Raji (cell line): ENCODE data around the gene PPP2R3B.

Experiments used
- POLR2A ChIP-seq: IDR thresholded peaks from 2 replicates; pipeline ENCODE4 v1.6.1; 2011; ENCODE audit warnings: low read depth, low read length, control low read depth; ENCODE audit not compliant: insufficient read depth

The PPP2R3B gene

DNA sequence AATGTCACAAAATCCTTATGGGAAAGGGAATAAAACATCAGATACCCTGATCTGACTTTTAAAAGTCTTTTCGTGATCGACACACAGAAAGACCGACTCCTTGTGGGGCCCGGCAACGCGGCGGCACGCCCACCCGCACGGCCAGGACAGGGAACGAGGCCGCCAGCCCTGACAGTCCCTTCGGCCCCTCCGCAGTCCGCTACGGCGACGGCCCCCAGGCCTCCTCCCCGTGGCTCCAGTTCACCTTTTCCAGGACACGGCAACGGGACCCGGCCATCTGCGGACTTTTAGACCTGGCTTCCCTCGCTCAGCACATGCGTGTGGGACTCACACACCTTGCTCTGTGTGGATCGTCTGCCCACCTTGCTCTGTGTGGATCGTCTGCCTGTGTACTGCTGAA is 34.5 kb downstream of the PPP2R3B start:
- no peak for TF ChIP-seq POLR2A

DNA sequence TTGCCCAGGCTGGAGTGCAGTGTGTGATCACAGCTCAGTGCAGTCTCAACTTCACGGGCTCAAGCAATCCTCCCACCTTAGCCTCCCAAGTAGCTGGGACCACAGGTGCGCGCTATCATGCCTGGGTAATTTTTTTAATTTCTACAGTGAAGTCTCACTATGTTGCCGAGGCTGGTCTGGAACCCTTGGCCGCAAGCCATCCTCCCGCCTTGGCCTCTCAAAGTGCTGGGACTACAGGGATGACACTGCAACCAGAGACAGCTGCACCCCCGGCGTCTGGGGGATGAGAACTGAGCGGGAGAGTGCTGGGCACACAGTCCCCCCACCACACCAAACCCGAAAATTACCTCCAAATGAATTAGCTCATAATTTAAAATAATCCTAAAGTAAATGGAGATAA is 35.0 kb downstream of the PPP2R3B start:
- no peak for TF ChIP-seq POLR2A

DNA sequence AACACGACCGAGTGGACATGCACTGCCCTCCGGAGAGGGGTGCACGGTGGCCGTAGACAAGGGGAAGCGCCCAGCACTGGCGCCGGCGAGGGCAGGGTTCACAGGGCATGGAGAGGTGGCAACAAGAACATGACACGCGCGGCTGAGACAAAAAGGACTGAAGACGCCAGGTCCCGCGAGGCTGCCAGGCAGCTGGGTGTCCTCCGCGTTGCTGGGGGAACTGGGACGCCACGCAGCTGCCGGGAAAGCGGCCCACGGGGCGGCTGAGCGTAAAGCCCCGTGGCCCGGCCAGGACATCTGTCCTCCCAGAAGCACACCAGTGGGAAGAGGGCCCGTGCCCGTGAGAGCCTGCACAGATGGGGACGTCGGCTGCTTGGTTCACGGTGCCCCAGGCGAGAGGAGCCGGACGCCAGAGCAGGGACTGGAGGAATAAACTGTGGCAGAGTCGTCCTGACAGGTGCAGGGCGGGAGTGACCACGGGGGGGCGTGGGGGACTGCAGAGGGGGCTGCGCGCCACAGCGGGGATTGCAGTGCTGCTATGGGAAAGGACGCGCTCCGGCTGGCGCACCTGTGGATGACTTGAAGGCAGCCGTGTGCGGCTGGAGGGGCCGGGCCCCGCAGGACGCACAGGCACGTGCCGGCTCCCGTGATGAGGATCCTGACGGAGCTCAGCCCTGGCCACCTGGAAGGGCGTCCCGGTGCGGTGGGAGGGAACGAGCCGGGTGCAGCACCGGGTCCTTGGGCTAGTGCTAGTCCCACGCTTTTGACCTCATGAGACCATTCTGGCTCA is 36.0 kb downstream of the PPP2R3B start:
- no peak for TF ChIP-seq POLR2A

DNA sequence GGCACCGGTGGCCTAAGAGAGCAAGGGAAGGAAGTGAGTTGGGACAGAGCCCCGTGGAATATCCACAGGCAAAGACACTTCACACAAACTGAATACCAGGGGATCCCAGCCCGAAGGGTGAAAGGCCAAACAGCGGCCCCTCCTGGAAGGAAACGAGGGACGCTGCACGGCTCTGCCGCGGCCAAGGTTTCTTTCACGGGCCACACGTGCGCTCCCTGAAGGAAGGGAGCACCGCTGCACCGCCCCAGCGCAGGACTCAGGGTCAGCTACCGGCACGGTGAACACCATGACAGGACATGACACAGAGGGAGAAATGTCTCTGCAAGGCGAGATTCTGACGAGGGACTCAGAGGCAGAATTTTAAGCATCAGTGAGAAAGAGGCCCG is 36.6 kb downstream of the PPP2R3B start:
- TF ChIP-seq POLR2A = no peak

DNA sequence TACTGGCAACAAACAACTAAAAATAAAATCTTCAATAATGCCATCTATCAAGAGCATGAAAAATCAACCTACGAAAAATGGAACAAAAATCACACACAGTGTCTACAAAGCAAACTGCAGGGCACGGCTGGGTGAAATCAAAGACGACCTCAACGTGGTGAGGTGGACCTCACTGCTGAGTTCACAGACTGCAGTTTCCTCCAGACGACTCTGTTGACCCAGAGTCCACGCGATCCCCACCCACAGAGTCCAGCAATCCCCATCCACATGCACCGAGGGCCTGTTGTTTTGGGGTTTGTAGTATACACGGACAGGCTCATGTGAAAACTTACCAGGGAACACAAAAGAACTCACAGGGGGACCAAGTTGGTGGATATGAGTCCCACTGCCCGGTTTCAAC is 37.0 kb downstream of the PPP2R3B start:
- TF ChIP-seq POLR2A = no peak

DNA sequence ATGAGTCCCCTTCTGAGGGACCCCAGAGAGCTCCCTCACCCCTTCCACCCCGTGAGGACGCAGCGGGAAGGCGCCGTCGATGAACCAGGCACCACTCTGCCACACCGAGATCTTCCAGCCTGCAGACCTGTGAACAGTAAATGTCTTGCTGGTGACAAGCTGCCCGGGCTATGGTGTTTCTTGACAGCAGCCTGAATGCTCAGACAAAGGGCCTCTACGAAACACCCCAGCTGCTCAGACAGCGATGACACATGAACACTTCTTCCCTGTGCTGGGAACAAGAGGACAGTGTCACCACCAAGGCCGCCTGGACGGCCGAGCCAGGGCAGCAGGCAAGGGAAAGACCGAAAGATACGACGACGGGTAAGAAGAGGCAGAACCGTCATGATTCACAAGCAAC is 37.5 kb downstream of the PPP2R3B start:
- no peak for TF ChIP-seq POLR2A

DNA sequence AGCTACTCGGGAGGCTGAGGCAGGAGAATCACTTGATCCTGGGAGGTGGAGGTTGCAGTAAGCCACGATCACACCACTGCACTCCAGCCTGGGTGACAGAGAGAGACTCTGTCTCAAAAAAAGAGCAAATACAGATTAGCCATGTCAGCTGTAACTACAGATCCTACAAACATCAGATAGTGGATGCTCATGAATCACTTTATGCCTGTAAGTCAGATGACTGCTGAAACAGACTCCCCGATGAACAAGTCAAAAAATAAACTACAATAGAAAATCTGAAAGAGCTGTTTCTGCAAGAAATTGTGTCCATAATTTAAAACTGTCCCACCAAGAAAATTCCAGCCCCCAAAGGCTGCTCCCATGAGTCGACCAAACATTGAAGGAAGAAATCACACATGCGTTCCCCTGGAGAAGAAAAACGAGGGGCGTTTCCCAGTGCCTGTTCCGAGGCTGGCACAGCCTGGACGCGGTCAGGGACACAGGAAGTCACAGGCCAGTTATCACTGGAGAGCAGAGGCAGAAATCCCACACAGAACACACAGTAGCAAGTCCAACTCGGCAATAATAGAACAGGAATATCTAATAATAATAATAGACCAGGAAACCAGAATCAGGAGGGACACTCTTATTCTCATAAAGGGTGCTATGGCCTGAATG is 38.1 kb downstream of the PPP2R3B start:
- TF ChIP-seq POLR2A = no peak

DNA sequence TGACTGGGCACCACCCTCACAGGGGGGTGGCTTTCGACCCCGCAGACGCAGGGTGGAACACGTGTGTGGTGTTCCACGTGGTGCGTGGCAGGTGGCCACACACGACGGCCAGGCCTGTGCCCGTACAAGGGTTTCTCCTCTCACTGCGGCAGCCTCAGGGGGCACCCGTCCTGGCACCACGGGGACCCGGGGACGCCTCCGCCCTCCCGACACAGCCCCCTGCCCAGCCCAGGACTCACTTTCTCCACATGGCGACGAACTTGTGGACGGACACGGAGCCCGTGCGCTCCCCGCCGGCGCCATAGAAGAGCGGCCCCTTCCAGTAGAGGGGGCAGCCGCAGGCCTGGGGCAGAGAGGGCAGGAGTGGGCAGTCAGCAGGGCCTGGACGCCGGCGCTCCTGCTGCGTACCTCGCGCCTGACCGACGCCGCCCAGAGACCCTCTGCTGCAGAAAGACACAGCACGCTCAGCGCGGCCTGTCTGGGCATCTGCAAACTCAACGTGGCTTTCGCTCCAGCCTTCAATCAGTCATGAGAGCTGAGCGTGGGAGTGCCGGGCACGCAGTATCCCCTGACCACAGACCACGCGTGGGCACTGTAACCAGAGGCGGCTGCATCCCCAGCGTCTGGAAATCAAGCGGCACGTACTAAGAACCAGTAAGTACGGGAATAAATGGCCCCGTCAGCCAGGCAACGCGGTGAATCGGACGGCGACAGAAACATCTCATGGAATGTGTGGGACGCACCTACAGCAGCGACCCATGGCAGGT is 39.2 kb downstream of the PPP2R3B start:
- no peak for TF ChIP-seq POLR2A

DNA sequence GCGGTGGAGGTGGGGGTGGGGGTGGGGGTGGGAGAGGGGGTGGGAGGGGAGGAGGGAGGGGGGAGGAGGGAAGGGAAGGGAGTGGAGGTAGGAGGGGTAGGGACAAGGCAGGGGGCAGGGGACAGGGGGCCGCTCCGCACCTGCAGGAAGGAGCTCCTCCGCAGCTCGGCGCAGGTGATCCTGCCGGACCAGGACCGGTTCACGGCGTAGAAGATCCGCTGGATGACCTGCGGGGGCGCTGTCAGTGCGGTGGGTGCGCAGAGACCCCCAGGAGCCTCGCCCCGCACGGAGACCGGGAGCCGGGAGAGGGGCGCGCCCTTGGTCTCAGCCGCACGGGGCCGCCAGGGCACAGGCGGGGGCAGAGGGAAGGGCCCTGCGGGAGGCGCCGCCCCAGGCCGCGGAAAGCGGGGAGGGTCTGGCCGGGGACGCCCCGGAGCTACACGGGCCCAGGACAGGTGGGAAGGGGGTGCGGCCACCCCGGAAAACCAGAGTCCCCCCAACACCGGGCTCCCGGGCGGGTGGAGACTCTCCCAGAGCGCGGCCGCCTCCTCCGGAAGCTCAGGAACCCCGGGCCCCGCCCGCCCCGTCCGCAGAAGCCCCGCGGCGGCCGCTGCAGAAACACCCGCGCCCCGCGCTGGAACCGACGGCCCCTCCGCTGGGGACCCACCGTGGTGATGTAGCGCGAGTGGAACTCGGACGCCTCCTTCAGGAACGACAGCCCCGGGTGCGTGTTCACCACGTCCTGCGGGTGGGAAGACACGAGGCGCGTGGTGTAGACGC is 40.5 kb downstream of the PPP2R3B start:
- no peak for TF ChIP-seq POLR2A

DNA sequence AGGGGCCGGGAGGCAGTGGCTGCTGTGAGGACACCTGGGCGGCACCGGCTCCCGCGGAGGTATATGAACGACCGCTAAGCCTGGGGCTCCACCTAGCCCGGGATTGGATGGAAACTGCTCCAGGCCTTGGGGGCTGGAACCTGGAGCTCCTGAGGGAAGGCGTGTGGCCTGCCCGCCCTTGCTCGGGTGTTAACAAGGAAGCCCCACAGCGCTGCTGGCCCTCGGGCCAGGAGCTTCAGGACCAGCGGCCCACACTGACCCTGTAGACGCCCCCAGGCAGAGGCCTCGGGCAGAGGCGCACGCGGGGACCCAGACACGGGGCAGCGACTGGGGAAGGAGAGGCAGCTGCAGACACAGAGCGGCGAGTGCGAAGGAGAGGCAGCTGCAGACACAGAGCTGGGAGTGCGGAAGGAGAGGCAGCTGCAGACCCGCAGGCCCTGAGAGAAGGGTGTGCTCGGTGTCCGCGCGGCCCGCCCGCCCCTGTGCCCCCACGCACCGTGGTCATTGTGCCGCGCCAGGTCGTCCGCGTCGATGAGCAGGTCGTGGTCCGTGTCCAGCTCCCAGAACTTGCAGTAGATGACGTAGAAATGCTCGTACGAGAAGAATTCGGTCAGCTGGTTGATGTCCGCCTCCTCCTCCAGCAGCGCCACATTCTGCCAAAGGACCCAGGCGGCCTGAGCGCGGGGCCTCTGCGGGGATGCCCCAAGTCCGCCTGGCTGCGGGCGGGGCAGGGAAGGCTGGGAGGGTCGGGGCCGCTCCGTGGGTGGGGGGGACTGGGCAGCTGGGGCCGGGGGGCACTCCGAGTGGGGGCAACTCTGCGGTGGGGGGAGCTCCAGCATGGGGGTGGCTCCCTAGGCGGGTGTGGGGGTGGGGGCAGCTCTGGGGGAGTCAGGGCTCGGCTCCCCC is 41.4 kb downstream of the PPP2R3B start:
- no peak for TF ChIP-seq POLR2A

DNA sequence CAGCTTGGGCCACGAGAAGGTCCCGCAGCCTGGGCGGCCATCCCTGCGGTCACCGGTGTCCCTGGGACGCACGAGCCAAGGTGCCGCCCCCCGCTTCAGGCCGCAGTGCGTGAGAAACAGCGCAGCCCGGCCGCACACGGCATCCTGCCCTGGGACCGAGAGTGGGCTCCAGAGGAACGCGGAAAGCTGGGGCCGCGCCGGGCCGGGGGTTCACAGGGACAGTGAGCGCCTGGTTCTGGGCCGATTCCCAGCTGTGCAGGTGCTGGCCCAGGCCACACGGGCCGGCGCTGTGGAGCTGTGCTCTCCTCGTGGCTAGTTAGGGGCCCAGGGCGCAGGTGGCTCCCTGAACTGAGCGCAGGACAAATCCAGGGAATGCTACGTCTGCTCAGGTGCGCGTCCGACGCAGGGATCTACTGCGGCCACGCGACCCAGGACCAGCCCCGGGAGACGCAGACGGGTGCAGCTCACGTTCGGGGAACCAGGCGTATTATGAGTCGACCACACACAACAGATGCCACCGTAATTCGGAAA is 42.3 kb downstream of the PPP2R3B start:
- TF ChIP-seq POLR2A = no peak

DNA sequence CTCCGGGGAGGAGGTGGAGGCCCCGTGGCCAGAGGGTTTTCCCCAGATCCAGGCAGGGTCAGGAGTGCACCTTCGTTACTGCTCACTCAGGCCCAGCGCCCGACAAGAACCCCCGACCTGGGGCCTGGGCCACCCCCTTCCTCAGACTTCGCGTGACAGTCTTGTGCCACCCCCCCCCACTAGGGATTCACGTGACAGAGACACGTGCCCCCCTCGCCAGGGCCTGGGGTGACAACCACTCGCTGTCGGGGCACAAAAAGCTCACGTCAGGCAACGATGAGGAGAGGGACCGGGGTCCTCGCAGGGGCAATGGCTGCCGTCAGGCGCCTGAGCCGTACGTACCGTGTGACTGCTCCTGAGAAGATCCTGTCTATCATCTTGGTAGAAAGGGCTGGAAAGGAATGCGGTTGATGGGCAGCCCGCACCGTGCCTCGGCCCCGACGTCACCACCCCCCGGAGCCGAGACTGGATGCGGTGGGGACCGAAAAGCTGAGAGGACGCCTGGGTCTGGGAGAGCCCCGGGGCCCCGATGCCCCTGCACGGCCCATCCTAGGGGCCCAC is 45.1 kb downstream of the PPP2R3B start:
- no peak for TF ChIP-seq POLR2A

DNA sequence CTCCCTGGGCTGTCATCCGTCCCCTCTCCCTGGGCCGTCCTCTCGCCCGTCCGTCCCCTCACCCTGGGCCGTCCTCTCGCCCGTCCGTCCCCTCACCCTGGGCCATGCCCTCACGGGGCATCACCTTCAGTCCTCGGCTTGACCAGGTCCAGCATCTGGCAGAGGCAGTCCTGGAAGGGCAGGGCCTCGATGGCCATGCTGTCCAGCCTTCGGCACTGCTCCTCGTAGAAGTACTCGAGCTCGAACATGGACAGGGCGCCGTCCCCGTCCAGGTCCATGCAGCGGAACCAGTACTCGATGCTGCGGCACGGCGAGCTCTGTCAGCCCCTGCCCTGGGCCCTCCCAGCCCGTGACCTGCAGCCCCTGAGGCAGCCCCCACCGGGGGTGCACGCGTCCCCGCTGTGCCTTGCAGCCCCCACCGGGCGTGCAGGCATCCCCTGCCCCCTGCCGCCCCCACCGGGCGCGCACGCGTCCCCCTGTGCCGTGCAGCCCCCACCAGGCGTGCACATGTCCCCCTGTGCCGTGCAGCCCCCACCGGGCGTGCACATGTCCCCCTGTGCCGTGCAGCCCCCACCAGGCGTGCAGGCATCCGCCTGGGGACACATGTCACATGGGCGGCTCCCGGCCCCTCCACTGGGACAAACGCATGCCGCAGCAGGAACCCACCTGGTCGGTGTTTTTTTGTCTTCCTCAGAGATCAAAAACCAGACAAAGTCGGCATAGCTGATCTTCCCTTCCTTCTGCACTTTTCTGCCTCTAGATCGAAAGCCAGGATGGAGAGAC is 45.9 kb downstream of the PPP2R3B start:
- TF ChIP-seq POLR2A = no peak

DNA sequence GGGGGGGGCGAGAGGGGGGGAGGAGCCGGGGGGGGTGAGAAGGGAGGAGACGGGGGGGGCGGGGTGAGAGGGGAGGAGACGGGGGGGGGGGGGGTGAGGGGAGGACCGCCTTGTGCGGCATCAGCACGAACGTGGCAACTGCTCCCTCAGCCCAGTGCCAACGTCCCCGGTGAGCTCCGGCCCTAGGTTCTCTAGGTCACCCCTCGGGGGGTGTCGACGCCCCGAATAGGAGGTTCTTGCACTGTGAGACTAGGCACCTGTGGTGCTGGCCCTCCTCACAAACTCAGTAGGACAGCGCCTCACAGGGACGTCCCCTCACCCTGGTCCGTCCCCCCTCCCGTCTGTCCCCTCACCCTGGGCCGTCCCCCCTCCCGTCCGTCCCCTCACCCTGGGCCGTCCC is 46.6 kb downstream of the PPP2R3B start:
- no peak for TF ChIP-seq POLR2A
